HepG2 (cell line): ENCODE data around the gene TSPAN9. TPM values are rescaled to one million over a fixed set of nuclear protein-coding genes. Genes with fewer than 3 reads are reported as not detected.

Experiments used
- ATF7 ChIP-seq, 2 experiments: fragments of 450-650 bp in 1 of 2; sonication (generic) in 1 of 2; formaldehyde crosslinking in 1 of 2; IDR thresholded peaks; 2 replicates each; pipeline versions ENCODE4 v1.4.0 to v1.6.1; 2016 to 2020; ENCODE audit warnings: antibody characterized with exemption in 1 of 2, mild to moderate bottlenecking in 1 of 2, missing genetic modification reagents in 1 of 2
- DMAP1 ChIP-seq: IDR thresholded peaks from 2 replicates; pipeline ENCODE4 v1.6.1; 2016
- ELF3 ChIP-seq: IDR thresholded peaks from 2 replicates; pipeline ENCODE4 v1.6.1; 2016; ENCODE audit warnings: missing genetic modification reagents, missing compliant biosample characterization
- ISL2 ChIP-seq: sonication (generic); formaldehyde crosslinking; IDR thresholded peaks from 2 replicates; pipeline ENCODE4 v1.5.0; 2020; ENCODE audit warnings: missing genetic modification reagents
- KLF13 ChIP-seq: sonication (generic); formaldehyde crosslinking; IDR thresholded peaks from 2 replicates; pipeline ENCODE4 v1.4.0; 2020; ENCODE audit warnings: mild to moderate bottlenecking, missing genetic modification reagents
- KLF9 ChIP-seq: IDR thresholded peaks from 2 replicates; pipeline ENCODE4 v1.6.1; 2016; ENCODE audit warnings: low read depth
- MEF2D ChIP-seq: sonication (generic); formaldehyde crosslinking; IDR thresholded peaks from 2 replicates; pipeline ENCODE4 v1.5.1; 2020; ENCODE audit warnings: mild to moderate bottlenecking, missing genetic modification reagents
- NFAT5 ChIP-seq: sonication (generic); formaldehyde crosslinking; IDR thresholded peaks from 2 replicates; pipeline ENCODE4 v1.4.0; 2020; ENCODE audit warnings: missing genetic modification reagents
- PPARG ChIP-seq: conservative IDR thresholded peaks from 2 replicates; pipeline ENCODE4 v1.6.1; 2016; ENCODE audit warnings: missing biosample characterization, missing genetic modification reagents
- RNF2 ChIP-seq: fragments of 450-650 bp; conservative IDR thresholded peaks from 2 replicates; pipeline ENCODE4 v1.6.1; 2016; ENCODE audit warnings: low read depth
- ZBTB20 ChIP-seq: sonication (generic); formaldehyde crosslinking; IDR thresholded peaks from 2 replicates; pipeline ENCODE4 v1.8.1; 2023; ENCODE audit warnings: missing genetic modification reagents, low read depth, mild to moderate bottlenecking, borderline replicate concordance
- ZFP90 ChIP-seq: sonication (generic); formaldehyde crosslinking; IDR thresholded peaks from 2 replicates; pipeline ENCODE4 v1.8.0; 2022; ENCODE audit warnings: missing genetic modification reagents, mild to moderate bottlenecking, inconsistent platforms, borderline replicate concordance
- ZNF180 ChIP-seq: sonication (generic); formaldehyde crosslinking; IDR thresholded peaks from 2 replicates; pipeline ENCODE4 v1.4.0; 2020; ENCODE audit warnings: low read depth, missing genetic modification reagents, borderline replicate concordance
- ZNF234 ChIP-seq: sonication (generic); formaldehyde crosslinking; conservative IDR thresholded peaks from 2 replicates; pipeline ENCODE4 v1.5.1; 2020; ENCODE audit warnings: mild to moderate bottlenecking, missing genetic modification reagents
- ZNF235 ChIP-seq: sonication (generic); formaldehyde crosslinking; IDR thresholded peaks from 2 replicates; pipeline ENCODE4 v1.8.1; 2023; ENCODE audit warnings: mild to moderate bottlenecking, missing genetic modification reagents, borderline replicate concordance
- ZNF274 ChIP-seq: sonication (generic); formaldehyde crosslinking; IDR thresholded peaks from 2 replicates; pipeline ENCODE4 v1.5.1; 2020; ENCODE audit warnings: mild to moderate bottlenecking, missing genetic modification reagents
- ZNF354B ChIP-seq: sonication (generic); formaldehyde crosslinking; IDR thresholded peaks from 2 replicates; pipeline ENCODE4 v1.8.0; 2022; ENCODE audit warnings: mild to moderate bottlenecking, missing genetic modification reagents
- ZNF558 ChIP-seq: sonication (generic); formaldehyde crosslinking; IDR thresholded peaks from 2 replicates; pipeline ENCODE4 v1.9.0; 2022; ENCODE audit warnings: mild to moderate bottlenecking, missing genetic modification reagents, borderline replicate concordance
- ZNF749 ChIP-seq: sonication (generic); formaldehyde crosslinking; IDR thresholded peaks from 2 replicates; pipeline ENCODE4 v1.8.0; 2022; ENCODE audit warnings: mild to moderate bottlenecking, missing genetic modification reagents, moderate library complexity, borderline replicate concordance
- ZSCAN31 ChIP-seq: sonication (generic); formaldehyde crosslinking; IDR thresholded peaks from 2 replicates; pipeline ENCODE4 v1.5.0; 2020; ENCODE audit warnings: low read depth, mild to moderate bottlenecking, missing genetic modification reagents
- polyA plus RNA-seq, 8 experiments: library from polyadenylated mRNA; depleted of rRNA in 3 of 8; stranded (reverse) in 7 of 8; unstranded in 1 of 8; fragments of >200 nt; fragmentation: Illumina TruSeq in 4 of 8; extraction: Trizol in 4 of 8; gene quantifications; 2 replicates each; pipeline versions ENCODE4 v1.2.1 to v1.2.3, GENCODE V29; 2011 to 2016; ENCODE audit warnings: low read depth in 4 of 8, missing spikeins in 1 of 8, mixed read lengths in 1 of 8; ENCODE audit not compliant: insufficient read depth in 1 of 8
- total RNA-seq, 5 experiments: library from RNA; depleted of rRNA; stranded (reverse); fragments of >200 nt; fragmentation: Illumina TruSeq; extraction: Trizol; gene quantifications; 2 replicates each; pipeline ENCODE4 v1.2.3, GENCODE V29; 2016; ENCODE audit warnings: low read depth in 1 of 5
- TF ChIP-seq, protein P1 (sequence below): IDR thresholded peaks from 2 replicates; pipeline ENCODE4 v1.6.1; 2016; ENCODE audit warnings: low read depth, control low read depth

Gene TSPAN9
- total and polyA plus RNA-seq, 2 of the 13 experiments (the other 11 are each of a cell fraction or from before 2014, with no cell fraction given) = 18.1 to 42.3 TPM

- TF ChIP-seq ISL2 (CRISPR knock-in tag) = peak; percentile 44; the same call in 1 of the 2 replicates
- 0 out of 2 replicates have a peak, but pooled peaks have one; percentile 30 for TF ChIP-seq ZNF235 (CRISPR knock-in tag)
- TF ChIP-seq, protein P1, sequence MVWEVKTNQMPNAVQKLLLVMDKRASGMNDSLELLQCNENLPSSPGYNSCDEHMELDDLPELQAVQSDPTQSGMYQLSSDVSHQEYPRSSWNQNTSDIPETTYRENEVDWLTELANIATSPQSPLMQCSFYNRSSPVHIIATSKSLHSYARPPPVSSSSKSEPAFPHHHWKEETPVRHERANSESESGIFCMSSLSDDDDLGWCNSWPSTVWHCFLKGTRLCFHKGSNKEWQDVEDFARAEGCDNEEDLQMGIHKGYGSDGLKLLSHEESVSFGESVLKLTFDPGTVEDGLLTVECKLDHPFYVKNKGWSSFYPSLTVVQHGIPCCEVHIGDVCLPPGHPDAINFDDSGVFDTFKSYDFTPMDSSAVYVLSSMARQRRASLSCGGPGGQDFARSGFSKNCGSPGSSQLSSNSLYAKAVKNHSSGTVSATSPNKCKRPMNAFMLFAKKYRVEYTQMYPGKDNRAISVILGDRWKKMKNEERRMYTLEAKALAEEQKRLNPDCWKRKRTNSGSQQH (CRISPR knock-in tag) = no peak
- 0 out of 2 replicates have a peak, but pooled peaks have one; percentile 44 for TF ChIP-seq MEF2D
- TF ChIP-seq ATF7 (IDR thresholded peaks at IDR 0.05) = no peak
- no peak for TF ChIP-seq ATF7 (CRISPR knock-in tag; IDR thresholded peaks at IDR 0.05)
- TF ChIP-seq KLF13 (CRISPR knock-in tag) = no peak
- no peak for TF ChIP-seq ZNF180 (CRISPR knock-in tag)
- TF ChIP-seq PPARG (CRISPR knock-in tag) = peak; percentile 77; the same call in 1 of the 2 replicates
- no peak for TF ChIP-seq KLF9 (CRISPR knock-in tag)
- no peak for TF ChIP-seq NFAT5 (CRISPR knock-in tag)
- no peak for TF ChIP-seq ZFP90 (CRISPR knock-in tag)
- TF ChIP-seq ZNF354B (CRISPR knock-in tag) = 0 out of 2 replicates have a peak, but pooled peaks have one; percentile 40
- no peak for TF ChIP-seq DMAP1 (CRISPR knock-in tag)
- TF ChIP-seq ZNF274 (CRISPR knock-in tag) = no peak
- TF ChIP-seq ZBTB20 (CRISPR knock-in tag) = no peak
- no peak for TF ChIP-seq ZNF749 (CRISPR knock-in tag)
- TF ChIP-seq ZNF558 (CRISPR knock-in tag) = no peak
- TF ChIP-seq ELF3 (CRISPR knock-in tag) = peak; percentile 99
- TF ChIP-seq ZNF234 = no peak
- no peak for TF ChIP-seq ZSCAN31 (CRISPR knock-in tag)
- TF ChIP-seq RNF2 = no peak
Measured at GRCh38 chr12:3165078-3165980, 88.2 kb downstream of the TSPAN9 start (continued).
